PFSK-1 (cell line): ENCODE results near the gene AMER2.

Source experiments
- POLR2AphosphoS5 ChIP-seq: IDR thresholded peaks from 2 replicates; pipeline ENCODE4 v1.6.1; 2012; ENCODE audit warnings: low read depth, mild to moderate bottlenecking, control low read depth, low read length, moderate library complexity
- TAF1 ChIP-seq: IDR thresholded peaks from 2 replicates; pipeline ENCODE4 v1.6.1; 2012; ENCODE audit warnings: low read length, control low read depth, borderline replicate concordance; ENCODE audit not compliant: insufficient read depth

GRCh38 chr13:25213715-25214114 is 41.6 kb upstream of the AMER2 start:
- no peak for TF ChIP-seq POLR2AphosphoS5
- TF ChIP-seq TAF1, result no peak
